ENCODE measurements around the gene DARS1.

DNA sequence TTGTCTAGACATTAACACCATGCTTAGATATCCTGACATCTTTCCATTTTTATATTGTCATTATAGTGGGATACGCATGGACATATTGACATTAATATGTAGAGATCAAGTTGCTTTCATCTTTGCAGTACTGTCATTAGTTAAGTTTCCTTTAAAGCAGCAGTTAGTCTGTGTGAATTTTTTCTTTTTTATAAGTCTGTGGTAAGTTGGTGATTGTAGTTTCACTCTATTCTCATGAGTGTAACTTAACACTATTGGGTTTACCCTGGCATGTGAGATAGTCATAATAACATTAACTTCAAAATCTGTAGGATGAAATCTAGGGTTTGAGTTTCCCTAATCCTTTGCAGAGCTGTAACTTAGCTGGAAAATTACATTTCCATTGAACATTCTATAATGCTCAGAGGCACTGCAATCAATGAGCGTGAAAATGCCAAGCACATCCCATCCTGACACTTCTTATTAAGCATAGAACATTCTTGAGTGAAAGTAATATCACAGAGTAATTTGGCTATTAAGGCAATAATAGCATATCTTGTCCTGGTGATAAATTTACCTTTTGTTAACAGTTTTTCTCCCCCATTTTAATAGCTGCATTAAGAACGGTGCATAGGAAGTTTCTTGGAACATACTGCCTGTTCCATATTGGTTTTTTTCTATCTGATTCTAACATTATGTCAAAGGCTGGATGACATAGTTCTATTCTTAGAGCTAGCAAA is 47.5 kb upstream of the DARS1 start:
- TF ChIP-seq, protein P1, sequence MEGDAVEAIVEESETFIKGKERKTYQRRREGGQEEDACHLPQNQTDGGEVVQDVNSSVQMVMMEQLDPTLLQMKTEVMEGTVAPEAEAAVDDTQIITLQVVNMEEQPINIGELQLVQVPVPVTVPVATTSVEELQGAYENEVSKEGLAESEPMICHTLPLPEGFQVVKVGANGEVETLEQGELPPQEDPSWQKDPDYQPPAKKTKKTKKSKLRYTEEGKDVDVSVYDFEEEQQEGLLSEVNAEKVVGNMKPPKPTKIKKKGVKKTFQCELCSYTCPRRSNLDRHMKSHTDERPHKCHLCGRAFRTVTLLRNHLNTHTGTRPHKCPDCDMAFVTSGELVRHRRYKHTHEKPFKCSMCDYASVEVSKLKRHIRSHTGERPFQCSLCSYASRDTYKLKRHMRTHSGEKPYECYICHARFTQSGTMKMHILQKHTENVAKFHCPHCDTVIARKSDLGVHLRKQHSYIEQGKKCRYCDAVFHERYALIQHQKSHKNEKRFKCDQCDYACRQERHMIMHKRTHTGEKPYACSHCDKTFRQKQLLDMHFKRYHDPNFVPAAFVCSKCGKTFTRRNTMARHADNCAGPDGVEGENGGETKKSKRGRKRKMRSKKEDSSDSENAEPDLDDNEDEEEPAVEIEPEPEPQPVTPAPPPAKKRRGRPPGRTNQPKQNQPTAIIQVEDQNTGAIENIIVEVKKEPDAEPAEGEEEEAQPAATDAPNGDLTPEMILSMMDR (IDR thresholded peaks at IDR 0.05; ENCODE audit: low read depth, low read length): no peak
- TF ChIP-seq EZH2phosphoT487 (IDR thresholded peaks at IDR 0.05; ENCODE audit: low read depth): 0 out of 2 replicates have a peak, but pooled peaks have one; percentile 14
